Adipose tissue (tissue), 3 donors: ENCODE results near the gene SRD5A1. TPM values are rescaled to one million over a fixed set of nuclear protein-coding genes. Genes with fewer than 3 reads are reported as not detected.
"Not testable (repeated sequence)": the region's sequence is repeated elsewhere in the genome, so short reads cannot be mapped to it uniquely, and the experiment has no call there.

Experiments
- H3K27ac ChIP-seq: one replicate; pipeline ENCODE4 v1.5.1; 2013; ENCODE audit warnings: low read depth, low read length
- WGBS, 3 donors: extraction: QIAGEN DNeasy Blood & Tissue Kit; methylation state at CpG; one replicate each; pipeline ENCODE4 v1.1.7; 2013; 5-methylcytosine and 5-hydroxymethylcytosine counted together
- polyA plus RNA-seq, 3 donors: library from polyadenylated mRNA; stranded (reverse); fragments of 200-250 nt; gene quantifications; one replicate each; pipeline ENCODE4 v1.2.3, GENCODE V29; 2013
- donor health status: healthy with polysubstance abuse.
- donor health status: Bipolar disorder and iron deficiency.
- donor health status: healthy.

The SRD5A1 gene
- polyA plus RNA-seq, 3 donors: 1.8 to 6.0 (median 2.8) TPM

DNA sequence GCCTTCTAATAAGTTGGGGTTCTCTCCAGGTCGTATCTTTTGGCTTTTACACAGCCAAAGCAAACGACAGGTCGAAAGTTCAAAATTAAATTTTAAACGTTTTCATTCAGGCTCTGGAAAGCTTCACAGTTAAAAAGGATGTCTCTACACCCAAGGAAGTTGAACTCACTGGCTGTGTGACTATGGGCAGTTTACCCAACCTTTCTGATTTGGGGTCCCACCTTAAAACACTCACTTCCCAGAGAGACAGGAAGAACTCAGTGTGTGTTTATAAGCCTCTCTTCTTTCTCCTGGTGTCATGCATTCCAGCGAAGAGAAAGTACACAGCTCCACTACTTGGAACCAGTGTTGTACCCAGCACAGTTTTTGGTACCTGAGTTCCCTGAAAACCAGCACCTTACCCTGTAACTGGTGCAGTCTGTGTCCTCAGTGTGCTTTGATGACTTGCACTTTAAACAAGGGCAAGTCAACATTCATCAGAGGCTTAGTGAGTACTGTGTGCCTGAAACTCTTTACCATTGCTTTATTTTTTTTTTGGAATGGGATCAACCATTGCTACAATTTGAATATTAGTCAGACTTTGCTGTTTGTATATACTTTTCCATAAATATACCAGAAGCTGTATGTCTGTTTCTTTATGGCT is 1.7 kb downstream of the SRD5A1 start:
- 66 to 83% (median 75%) methylated on average over 5 of the region's 5 CpGs for WGBS, 3 donors

GRCh38 chr5:6636293-6636692 is 3.1 kb downstream of the SRD5A1 start:
- WGBS, 3 donors: 55 to 89% (median 85%) methylated on average over 5 of the region's 5 CpGs
- H3K27ac ChIP-seq: no peak overlapping the region

More for the DNA sequence above, 1.7 kb downstream of the SRD5A1 start:
- no peak overlapping the region for H3K27ac ChIP-seq

DNA sequence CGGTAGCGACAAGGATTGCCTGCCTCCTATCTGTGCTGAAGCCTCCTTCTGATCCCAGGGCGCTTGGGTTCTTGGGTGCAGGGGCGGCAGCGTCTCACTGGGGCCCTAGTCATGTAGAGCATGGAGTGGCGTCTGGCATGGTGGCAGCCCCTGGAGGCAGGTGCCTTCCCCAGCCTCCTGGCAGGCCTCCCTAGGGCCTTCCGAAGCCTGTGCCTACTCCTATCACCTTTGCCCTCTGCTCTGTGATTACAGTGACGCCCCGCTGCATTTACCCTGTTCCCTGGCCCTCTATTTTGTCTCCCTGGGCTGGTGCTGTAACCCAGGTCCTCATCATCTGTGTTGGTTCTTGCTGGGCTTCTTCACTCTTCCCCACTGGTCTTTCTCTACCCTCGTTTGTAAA is 3.8 kb downstream of the SRD5A1 start:
- 89 to 96% (median 92%) methylated on average over 10 of the region's 10 CpGs for WGBS, 3 donors
- no peak overlapping the region for H3K27ac ChIP-seq

DNA sequence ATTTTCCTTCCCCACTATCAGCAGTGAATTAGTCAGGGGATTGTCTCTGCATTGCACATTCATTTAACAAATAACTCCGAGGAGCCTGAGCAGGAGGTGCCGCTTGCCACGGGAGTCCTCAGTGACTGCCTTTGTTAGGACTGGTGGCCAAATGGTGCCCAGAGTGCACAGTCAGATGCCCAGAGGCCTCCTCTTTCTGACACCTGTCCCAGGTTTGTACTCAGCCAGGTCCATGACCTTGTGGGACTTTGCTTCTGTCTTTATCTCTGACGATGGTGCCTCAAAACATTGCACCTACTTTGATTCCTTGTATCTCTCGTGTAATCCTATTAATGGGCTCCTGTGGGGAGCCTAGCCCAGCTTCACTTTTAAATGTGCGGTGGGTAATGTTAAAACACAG is 4.3 kb downstream of the SRD5A1 start:
- WGBS, 3 donors: 79 to 93% (median 89%) methylated on average over 6 of the region's 6 CpGs
- no peak overlapping the region for H3K27ac ChIP-seq

- no peak overlapping the region for H3K27ac ChIP-seq
- WGBS, 3 donors: 64 to 81% (median 77%) methylated on average over 4 of the region's 4 CpGs
Observed at GRCh38 chr5:6638236-6638635, 5.0 kb downstream of the SRD5A1 start.

DNA sequence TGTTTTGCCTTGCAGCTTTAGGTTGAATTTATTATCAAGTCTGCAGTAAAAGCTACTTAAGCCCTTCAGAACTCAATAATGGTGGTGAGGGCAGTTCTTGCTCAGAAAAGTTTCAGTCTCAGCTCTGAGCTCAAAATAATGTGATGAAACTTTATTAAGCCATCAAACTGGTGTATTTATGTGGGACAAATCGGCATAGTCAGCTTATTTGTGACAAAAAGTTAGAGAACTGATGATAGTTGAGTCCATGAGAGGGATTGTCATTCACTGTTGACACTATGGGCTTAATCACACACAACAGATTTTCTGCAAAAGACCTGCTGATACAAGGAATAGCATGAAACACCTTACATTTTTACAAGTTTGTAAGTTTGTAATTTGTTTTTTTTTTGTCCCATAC is 9.4 kb downstream of the SRD5A1 start:
- no peak overlapping the region for H3K27ac ChIP-seq
- 66 to 89% (median 88%) methylated on average over 1 of the region's 1 CpG for WGBS, 3 donors

GRCh38 chr5:6644794-6645241 is 11.6 kb downstream of the SRD5A1 start:
- no peak overlapping the region for H3K27ac ChIP-seq
- 92 to 96% (median 95%) methylated on average over 6 of the region's 6 CpGs for WGBS, 3 donors

- not testable (repeated sequence) for H3K27ac ChIP-seq
- WGBS, 3 donors: 72 to 93% (median 75%) methylated on average over 11 of the region's 11 CpGs
Observed at GRCh38 chr5:6645571-6646362, 12.5 kb downstream of the SRD5A1 start.

DNA sequence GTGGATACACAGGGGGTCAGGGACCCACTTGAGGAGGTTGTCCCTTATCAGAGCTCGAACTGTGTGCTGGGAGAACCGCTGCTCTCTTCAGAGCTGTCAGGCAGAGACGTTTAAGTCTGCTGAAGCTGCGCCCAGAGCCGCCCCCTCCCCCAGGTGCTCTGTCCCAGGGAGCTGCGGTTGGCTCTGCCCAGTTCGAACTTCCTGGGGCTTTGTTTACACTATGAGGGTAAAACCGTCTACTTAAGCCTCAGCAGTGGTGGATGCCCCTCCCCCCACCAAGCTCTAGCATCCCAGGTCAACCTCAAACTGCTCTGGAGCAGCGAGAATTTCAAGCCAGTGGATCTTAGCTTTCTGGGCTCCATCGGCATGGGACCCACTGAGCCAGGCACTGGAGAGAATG is 15.9 kb downstream of the SRD5A1 start:
- H3K27ac ChIP-seq: no peak overlapping the region
- 58 to 73% (median 72%) methylated on average over 10 of the region's 10 CpGs for WGBS, 3 donors

GRCh38 chr5:6649681-6650080 is 16.4 kb downstream of the SRD5A1 start:
- H3K27ac ChIP-seq: no peak overlapping the region
- 92 to 99% (median 97%) methylated on average over 9 of the region's 9 CpGs for WGBS, 3 donors

GRCh38 chr5:6652025-6652424 is 18.8 kb downstream of the SRD5A1 start:
- H3K27ac ChIP-seq: no peak overlapping the region
- WGBS, 3 donors: 77 to 93% (median 77%) methylated on average over 6 of the region's 6 CpGs

- no peak overlapping the region for H3K27ac ChIP-seq
- 95 to 98% (median 97%) methylated on average over 8 of the region's 8 CpGs for WGBS, 3 donors
Observed at GRCh38 chr5:6655432-6655831, 22.2 kb downstream of the SRD5A1 start.

DNA sequence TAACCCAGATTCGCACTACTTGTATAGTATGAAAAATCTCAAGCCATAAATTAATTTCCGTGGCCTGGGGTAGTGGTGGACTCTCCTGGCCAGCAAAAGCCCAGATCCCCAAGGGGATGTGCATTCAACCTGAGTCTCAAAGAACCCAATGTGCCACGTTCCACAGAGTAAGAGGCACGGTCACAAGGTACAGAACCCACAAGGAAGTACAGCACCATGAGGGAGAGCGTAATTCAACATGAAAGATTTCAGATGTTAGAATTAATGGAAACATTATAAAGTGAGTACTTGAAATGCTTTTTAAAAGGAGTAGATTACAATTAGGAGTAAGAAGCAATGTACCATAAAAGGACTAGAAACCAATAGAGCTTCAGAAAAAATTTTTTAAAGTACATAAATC is 23.4 kb downstream of the SRD5A1 start:
- WGBS, 3 donors: 97 to 99% (median 98%) methylated on average over 5 of the region's 5 CpGs
- no peak overlapping the region for H3K27ac ChIP-seq

- WGBS, 3 donors: 90 to 95% (median 93%) methylated on average over 13 of the region's 13 CpGs
- H3K27ac ChIP-seq: no peak overlapping the region
Observed at GRCh38 chr5:6659941-6660684, 26.9 kb downstream of the SRD5A1 start.

DNA sequence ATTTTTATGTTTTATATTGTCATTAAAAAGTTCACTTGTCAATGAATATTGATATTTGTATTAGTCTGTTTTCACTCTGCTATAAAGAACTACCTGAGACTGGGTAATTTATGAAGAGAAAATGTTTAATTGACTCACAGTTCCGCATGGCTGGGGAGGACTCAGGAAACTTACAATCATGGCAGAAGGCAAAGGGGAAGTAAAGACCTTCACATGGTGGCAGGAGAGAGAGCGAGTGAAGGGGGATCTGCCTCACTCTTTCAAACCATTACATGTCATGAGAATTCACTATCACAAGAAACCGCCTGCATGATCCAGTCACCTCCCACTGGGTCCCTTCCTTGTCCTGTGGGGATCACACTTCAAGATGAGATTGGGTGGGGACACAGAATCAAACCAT is 27.4 kb downstream of the SRD5A1 start:
- no peak overlapping the region for H3K27ac ChIP-seq
- WGBS, 3 donors: 95 to 99% (median 96%) methylated on average over 3 of the region's 3 CpGs

DNA sequence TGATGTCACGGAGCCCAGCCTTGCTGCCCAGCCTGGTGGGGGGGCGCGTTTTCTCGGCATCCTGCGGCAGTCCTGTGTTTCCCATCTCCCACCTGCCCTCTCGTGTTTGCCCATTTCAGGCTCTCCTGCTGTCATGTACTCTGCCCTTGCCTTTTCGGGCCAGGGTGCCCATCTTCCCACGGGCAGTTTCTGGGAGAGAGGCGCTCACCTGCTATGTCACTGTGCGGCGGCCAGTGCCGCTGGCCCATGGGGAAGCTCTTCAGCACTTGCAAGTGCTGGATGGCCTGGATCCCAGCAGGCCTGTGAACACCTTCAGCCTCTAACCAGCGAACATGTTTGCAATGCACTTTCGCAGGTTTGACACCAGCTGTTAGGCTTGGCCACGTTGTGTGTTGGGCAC is 33.5 kb downstream of the SRD5A1 start:
- WGBS, 3 donors: 90 to 97% (median 95%) methylated on average over 15 of the region's 15 CpGs
- no peak overlapping the region for H3K27ac ChIP-seq

GRCh38 chr5:6667648-6668047 is 34.4 kb downstream of the SRD5A1 start:
- 93 to 97% (median 94%) methylated on average over 5 of the region's 5 CpGs for WGBS, 3 donors
- H3K27ac ChIP-seq: no peak overlapping the region

DNA sequence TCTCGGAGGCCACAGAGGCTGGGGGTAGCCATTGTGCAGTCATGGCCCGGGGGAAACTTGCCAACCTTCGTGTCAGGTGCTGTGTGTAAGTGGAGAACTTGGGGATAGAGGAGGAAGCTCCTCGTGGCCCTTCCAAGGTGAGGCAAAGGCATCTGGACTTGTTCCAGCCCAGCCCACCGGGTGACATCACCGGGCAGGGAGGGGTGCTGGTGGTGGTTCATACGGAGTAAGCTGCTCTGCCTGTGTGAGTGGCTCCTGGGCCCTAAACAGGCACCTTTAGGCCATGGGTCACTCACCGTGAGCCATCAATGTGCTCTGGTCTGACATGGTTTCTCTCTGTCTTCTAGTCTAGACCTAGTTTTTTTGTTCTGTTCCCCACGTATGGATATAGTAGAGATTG is 35.5 kb downstream of the SRD5A1 start:
- 84 to 88% (median 85%) methylated on average over 9 of the region's 9 CpGs for WGBS, 3 donors

DNA sequence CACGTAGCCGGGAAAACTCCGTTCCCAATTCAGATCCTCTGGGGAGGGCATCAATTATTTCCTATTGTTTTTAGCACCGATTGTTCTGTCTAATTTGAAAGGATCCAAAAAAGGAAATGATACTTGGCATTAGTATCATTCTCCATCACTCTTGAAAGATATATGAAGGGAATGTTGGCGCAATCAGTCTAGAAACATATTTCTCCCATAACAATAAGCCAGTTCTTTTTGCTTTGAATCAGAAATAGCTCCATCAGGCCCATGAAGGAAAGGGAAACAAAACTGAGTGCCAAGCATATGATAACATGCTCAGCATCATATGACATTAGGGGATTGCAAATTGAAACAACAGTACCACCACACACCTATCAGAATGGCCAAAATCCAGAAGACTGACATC is 39.8 kb downstream of the SRD5A1 start:
- 75 to 90% (median 84%) methylated on average over 5 of the region's 5 CpGs for WGBS, 3 donors
- no peak overlapping the region for H3K27ac ChIP-seq

More for the DNA sequence above, 35.5 kb downstream of the SRD5A1 start:
- H3K27ac ChIP-seq: not testable (repeated sequence)
